ENCODE measurements around the gene THADA.
"Not testable (repeated sequence)": the region's sequence is repeated elsewhere in the genome, so short reads cannot be mapped to it uniquely, and the experiment has no call there.

THADA gene

GRCh38 chr2:43595603-43596412 is at the start of gene THADA:
THADA (minus strand) TSS chr2:43596038; CDS start chr2:43592392, 3,646 bp downstream.
- DNase-seq (ENCODE audit: low spot score): peak; percentile 95

- DNase-seq (ENCODE audit: low spot score): no peak
Observed at GRCh38 chr2:43643680-43644079, 47.8 kb upstream of the THADA start.

- no peak for DNase-seq (ENCODE audit: low spot score)
Observed at GRCh38 chr2:43642363-43642762, 46.5 kb upstream of the THADA start.

- DNase-seq (ENCODE audit: low spot score): peak; percentile 98
Observed at GRCh38 chr2:43637030-43637803, 41.4 kb upstream of the THADA start, which contains the start of gene PLEKHH2. PLEKHH2 (plus strand) TSS chr2:43637260; CDS start chr2:43644674, 7,414 bp downstream.

GRCh38 chr2:43636621-43637020 is 40.8 kb upstream of the THADA start:
- DNase-seq (ENCODE audit: low spot score): no peak

- not testable (repeated sequence) for DNase-seq (ENCODE audit: low spot score)
Observed at GRCh38 chr2:43636153-43636552, 40.3 kb upstream of the THADA start.

GRCh38 chr2:43634604-43635306 is 38.9 kb upstream of the THADA start:
- DNase-seq (ENCODE audit: low spot score): peak; percentile 38

GRCh38 chr2:43631618-43632317 is 35.9 kb upstream of the THADA start:
- no peak for DNase-seq (ENCODE audit: low spot score)

- DNase-seq (ENCODE audit: low spot score): no peak
Observed at GRCh38 chr2:43622931-43623451, 27.2 kb upstream of the THADA start.

- DNase-seq (ENCODE audit: low spot score): no peak
Observed at GRCh38 chr2:43619511-43619910, 23.7 kb upstream of the THADA start.

- no peak for DNase-seq (ENCODE audit: low spot score)
Observed at GRCh38 chr2:43616967-43617680, 21.3 kb upstream of the THADA start.

- no peak for DNase-seq (ENCODE audit: low spot score)
Observed at GRCh38 chr2:43612944-43613343, 17.1 kb upstream of the THADA start.

GRCh38 chr2:43611987-43612894 is 16.4 kb upstream of the THADA start:
- peak; percentile 65 for DNase-seq (ENCODE audit: low spot score)

- no peak for DNase-seq (ENCODE audit: low spot score)
Observed at GRCh38 chr2:43610361-43610760, 14.5 kb upstream of the THADA start.

- DNase-seq (ENCODE audit: low spot score): peak; percentile 49
Observed at GRCh38 chr2:43609290-43609918, 13.6 kb upstream of the THADA start.

GRCh38 chr2:43605851-43606250 is 10.0 kb upstream of the THADA start:
- DNase-seq (ENCODE audit: low spot score): no peak

- DNase-seq (ENCODE audit: low spot score): peak; percentile 41
Observed at GRCh38 chr2:43605079-43605655, 9.3 kb upstream of the THADA start.

- no peak for DNase-seq (ENCODE audit: low spot score)
Observed at GRCh38 chr2:43604674-43605073, 8.8 kb upstream of the THADA start.

- not testable (repeated sequence) for DNase-seq (ENCODE audit: low spot score)
Observed at GRCh38 chr2:43600596-43600995, 4.8 kb upstream of the THADA start.

All from AG08396 (cell line).